Breast epithelium (tissue), 3 donors: Measurements from ENCODE around the gene HDAC4.

Experiments
- CTCF ChIP-seq, 3 donors: fragments of 450-650 bp; IDR thresholded peaks; one replicate each; pipeline ENCODE4 v1.5.1; 2016 to 2017; ENCODE audit warnings: antibody characterized with exemption in 3 of 3, mild to moderate bottlenecking in 3 of 3, moderate library complexity in 3 of 3
- POLR2A ChIP-seq: fragments of 450-650 bp; IDR thresholded peaks from one replicate; pipeline ENCODE4 v1.6.1; 2016; ENCODE audit warnings: antibody characterized with exemption, mild to moderate bottlenecking, moderate library complexity

DNA sequence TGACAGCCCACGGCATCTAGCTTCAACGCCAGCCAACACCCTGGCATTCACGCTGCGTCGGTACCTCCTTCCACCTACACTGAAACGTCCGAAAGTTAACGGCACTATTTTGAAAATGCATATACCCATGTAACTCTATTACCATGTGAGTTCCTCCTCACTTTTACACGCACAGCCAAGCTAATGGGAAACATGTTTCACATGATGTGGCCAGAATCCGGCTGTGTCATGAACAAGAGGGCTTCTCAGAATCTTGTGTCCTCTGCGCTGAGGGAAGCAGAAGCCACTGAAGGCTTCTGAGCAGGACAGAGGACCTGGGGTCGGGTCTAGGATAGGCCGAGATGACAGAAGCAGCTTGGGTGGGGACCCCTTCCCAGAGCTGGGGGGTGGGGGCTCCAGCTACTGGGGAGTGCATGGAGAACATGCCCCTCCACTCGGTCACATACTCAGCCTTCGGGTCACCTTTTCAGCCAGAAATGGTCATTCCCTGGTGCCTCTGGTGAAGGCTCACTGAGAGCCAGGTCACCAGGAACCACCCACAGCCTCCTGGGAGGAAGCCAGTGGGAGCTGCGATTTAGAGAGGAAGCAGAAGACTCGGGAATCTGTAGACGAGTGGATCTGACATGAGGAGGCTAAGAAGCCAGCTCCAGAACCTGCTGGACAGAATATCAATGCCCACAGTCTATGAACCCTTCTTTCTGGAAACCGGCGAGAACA is 41.5 kb downstream of the HDAC4 start:
- TF ChIP-seq CTCF (IDR thresholded peaks at IDR 0.05) (no peak), POLR2A (no peak)
